CD4-positive, alpha-beta T cell (primary cell): Measurements from ENCODE around the gene TPRKB. TPM values are rescaled to one million over a fixed set of nuclear protein-coding genes. Genes with fewer than 3 reads are reported as not detected.

Source experiments
- ATAC-seq: fragments of 200-7000 bp; cut with Tn5 transposase; one replicate; pipeline ENCODE4 v1.10.0; 2022; ENCODE audit warnings: mild to moderate bottlenecking; ENCODE audit not compliant: poor library complexity
- CTCF ChIA-PET: fragments of 350-600 bp; sonication (Branson Sonifier 250); formaldehyde crosslinking; loops from one replicate; lab custom pipeline; 2021; ENCODE audit warnings: antibody characterized with exemption, inconsistent platforms; lab: Charles Lee
- POLR2A ChIA-PET: fragments of 350-600 bp; sonication (Branson Sonifier 250); formaldehyde crosslinking; loops from one replicate; lab custom pipeline; 2021; ENCODE audit warnings: antibody characterized with exemption, inconsistent platforms; lab: Charles Lee
- DNase-seq, 14 experiments: peaks; one replicate each; pipeline ENCODE4 v3.0.0-alpha.2; 2013 to 2020; ENCODE audit warnings: mixed read lengths in 2 of 14
- H3K27ac ChIP-seq, 2 donors: one replicate each; pipeline versions ENCODE4 v1.5.1 to v1.7.0; 2013; ENCODE audit warnings: low read length in 2 of 2, low read depth in 1 of 2, mild to moderate bottlenecking in 1 of 2
- H3K27me3 ChIP-seq, 2 experiments: 1 replicate in 1 of 2; 2 replicates in 1 of 2; pipeline versions ENCODE4 v1.6.1 to v1.7.0; 2013; ENCODE audit warnings: low read length in 2 of 2, control low read depth in 1 of 2, mild to moderate bottlenecking in 1 of 2, moderate library complexity in 1 of 2; ENCODE audit not compliant: insufficient read depth in 2 of 2, control insufficient read depth in 1 of 2
- H3K36me3 ChIP-seq: one replicate; pipeline ENCODE4 v1.6.1; 2013; ENCODE audit warnings: low read length, control low read depth; ENCODE audit not compliant: insufficient read depth
- H3K4me1 ChIP-seq: one replicate; pipeline ENCODE4 v1.6.1; 2013; ENCODE audit warnings: low read length, control low read depth; ENCODE audit not compliant: insufficient read depth
- H3K4me3 ChIP-seq: one replicate; pipeline ENCODE4 v1.5.1; 2013; ENCODE audit warnings: mild to moderate bottlenecking, low read length, moderate library complexity
- H3K9me3 ChIP-seq, 2 experiments: 1 replicate in 1 of 2; 2 replicates in 1 of 2; pipeline versions ENCODE4 v1.6.1 to v1.7.0; 2013; ENCODE audit warnings: low read length in 2 of 2, mild to moderate bottlenecking in 2 of 2, control low read depth in 1 of 2, moderate library complexity in 1 of 2; ENCODE audit not compliant: control insufficient read depth in 1 of 2, insufficient read depth in 1 of 2
- H3K27ac Mint-ChIP-seq: one replicate; pipeline ENCODE4 v1.8.0; 2020; ENCODE audit warnings: mixed read lengths
- H3K27me3 Mint-ChIP-seq: one replicate; pipeline ENCODE4 v1.8.0; 2021; ENCODE audit warnings: mixed read lengths
- H3K36me3 Mint-ChIP-seq: one replicate; pipeline ENCODE4 v1.8.0; 2021; ENCODE audit warnings: low read depth, mixed read lengths
- H3K4me1 Mint-ChIP-seq: one replicate; pipeline ENCODE4 v1.8.0; 2021; ENCODE audit warnings: low read depth, mixed read lengths
- H3K4me3 Mint-ChIP-seq: one replicate; pipeline ENCODE4 v1.8.0; 2020; ENCODE audit warnings: mild to moderate bottlenecking, mixed read lengths
- H3K9me3 Mint-ChIP-seq: one replicate; pipeline ENCODE4 v1.8.0; 2020; ENCODE audit warnings: mixed read lengths
- CTCF ChIP-seq: fragments of 200-600 bp; IDR thresholded peaks from one replicate; pipeline ENCODE4 v1.8.0; 2022; ENCODE audit warnings: antibody characterized with exemption, mild to moderate bottlenecking
- intact Hi-C, 2 experiments: fragments of 100-400 bp; cut with DNase I in 1 of 2; cut with micrococcal nuclease in 1 of 2; formaldehyde crosslinking; loops; one replicate each; pipeline versions ENCODE4 v1.15.1 to v1.9.0; 2023 to 2025; cut with DNase I, micrococcal nuclease
- total RNA-seq, 174 experiments: library from RNA in 2 of 174; stranded (reverse) in 2 of 174; gene quantifications; one replicate each; pipeline ENCODE4 v1.2.3 and lab custom pipeline; 2021 to 2026

Gene TPRKB
- total RNA-seq, 2 experiments from 2014 or later, result 16.1 to 18.2 TPM

GRCh38 chr2:73764945-73765344 is 27.8 kb upstream of the TPRKB start:
- TF ChIP-seq CTCF, result no peak
- Histone ChIP-seq H3K4me3 (no peak overlapping the region), H3K27me3 (no peaks in the 10 kb centered on the region), H3K27ac (no peak overlapping the region), H3K4me1 (no peaks in the 10 kb centered on the region), H3K9me3 (no peaks in the 10 kb centered on the region), H3K36me3 (peaks cover 82% of the 10 kb centered on the region)
- intact Hi-C loops, result no loop called here
- H3K27me3 Mint-ChIP-seq, result no peaks in the 10 kb centered on the region
- no peak overlapping the region for H3K4me3 Mint-ChIP-seq
- ATAC-seq (no peak), DNase-seq (no peak)
- no peak overlapping the region for H3K27ac Mint-ChIP-seq
- H3K36me3 Mint-ChIP-seq, result peaks cover 90% of the 10 kb centered on the region
- POLR2A ChIA-PET, result no interaction called here
- CTCF ChIA-PET, result no interaction called here
- H3K9me3 Mint-ChIP-seq, result no peaks in the 10 kb centered on the region
- H3K4me1 Mint-ChIP-seq, result peaks cover 15% of the 10 kb centered on the region

- H3K27me3 ChIP-seq, result no peaks in the 10 kb centered on the region
- no peak overlapping the region for H3K27ac ChIP-seq
- no peak overlapping the region for H3K27ac Mint-ChIP-seq
- ChIA-PET POLR2A (no interaction called here), CTCF (no interaction called here)
- intact Hi-C loops, result no loop called here
- no peaks in the 10 kb centered on the region for H3K4me1 Mint-ChIP-seq
- H3K4me3 Mint-ChIP-seq, result no peak overlapping the region
- H3K4me1 ChIP-seq, result no peaks in the 10 kb centered on the region
- no peak for ATAC-seq
- peaks cover 90% of the 10 kb centered on the region for H3K36me3 Mint-ChIP-seq
- no peak for DNase-seq
- no peaks in the 10 kb centered on the region for H3K9me3 Mint-ChIP-seq
- H3K4me3 ChIP-seq, result no peak overlapping the region
- peaks cover 82% of the 10 kb centered on the region for H3K36me3 ChIP-seq
- no peaks in the 10 kb centered on the region for H3K9me3 ChIP-seq
- no peaks in the 10 kb centered on the region for H3K27me3 Mint-ChIP-seq
- no peak for TF ChIP-seq CTCF
Observed at GRCh38 chr2:73762571-73762970, 25.4 kb upstream of the TPRKB start.

GRCh38 chr2:73759904-73760303 is 22.8 kb upstream of the TPRKB start:
- H3K9me3 ChIP-seq, result no peaks in the 10 kb centered on the region
- POLR2A ChIA-PET, result no interaction called here
- peaks cover 89% of the 10 kb centered on the region for H3K36me3 Mint-ChIP-seq

More at GRCh38 chr2:73759904-73760303, 22.8 kb upstream of the TPRKB start:
- no peak for TF ChIP-seq CTCF
- H3K27ac ChIP-seq, result no peak overlapping the region
- ATAC-seq, result no peak
- H3K27ac Mint-ChIP-seq, result no peak overlapping the region
- H3K4me3 ChIP-seq, result no peak overlapping the region
- no peaks in the 10 kb centered on the region for H3K27me3 Mint-ChIP-seq
- intact Hi-C loops, result no loop called here
- peaks cover 78% of the 10 kb centered on the region for H3K36me3 ChIP-seq
- CTCF ChIA-PET, result no interaction called here
- DNase-seq, result no peak
- H3K4me1 Mint-ChIP-seq, result no peaks in the 10 kb centered on the region
- no peaks in the 10 kb centered on the region for H3K9me3 Mint-ChIP-seq
- no peak overlapping the region for H3K4me3 Mint-ChIP-seq
- no peaks in the 10 kb centered on the region for H3K27me3 ChIP-seq
- H3K4me1 ChIP-seq, result no peaks in the 10 kb centered on the region
